Osteocyte (in vitro differentiated cells): ENCODE data around the gene KLLN. TPM values are rescaled to one million over a fixed set of nuclear protein-coding genes. Genes with fewer than 3 reads are reported as not detected.
A peak's percentile ranks its signal among the peaks of the same experiment; 100 is the strongest.

Experiments
- DNase-seq: peaks from one replicate; pipeline ENCODE4 v3.0.0; 2021; ENCODE audit warnings: mixed read lengths; ENCODE audit not compliant: unreplicated experiment; ENCODE audit errors: extremely low spot score
- H3K27ac Mint-ChIP-seq: one replicate; pipeline ENCODE4 v1.8.0; 2021; ENCODE audit warnings: mild to moderate bottlenecking, mixed read lengths; ENCODE audit not compliant: unreplicated experiment
- H3K27me3 Mint-ChIP-seq: one replicate; pipeline ENCODE4 v1.8.0; 2021; ENCODE audit warnings: mixed read lengths; ENCODE audit not compliant: unreplicated experiment
- H3K36me3 Mint-ChIP-seq: one replicate; pipeline ENCODE4 v1.8.0; 2021; ENCODE audit warnings: mixed read lengths; ENCODE audit not compliant: unreplicated experiment
- H3K4me1 Mint-ChIP-seq: one replicate; pipeline ENCODE4 v1.8.0; 2021; ENCODE audit warnings: mixed read lengths; ENCODE audit not compliant: unreplicated experiment
- H3K4me3 Mint-ChIP-seq: one replicate; pipeline ENCODE4 v1.8.0; 2021; ENCODE audit warnings: mild to moderate bottlenecking, moderate library complexity, mixed read lengths; ENCODE audit not compliant: unreplicated experiment
- H3K9me3 Mint-ChIP-seq: one replicate; pipeline ENCODE4 v1.8.0; 2021; ENCODE audit warnings: mixed read lengths; ENCODE audit not compliant: unreplicated experiment
- total RNA-seq: library from RNA; stranded (reverse); gene quantifications from 2 replicates; pipeline ENCODE4 v1.2.1, GENCODE V29; 2021
- TF ChIP-seq, protein P1 (sequence below): fragments of 200-600 bp; sonication (generic); IDR thresholded peaks from 2 replicates; pipeline ENCODE4 v1.5.0; 2021; ENCODE audit warnings: antibody characterized with exemption, mild to moderate bottlenecking, moderate library complexity

KLLN gene
- total RNA-seq, 1 donor from 2014 or later: 0.46 TPM

DNA sequence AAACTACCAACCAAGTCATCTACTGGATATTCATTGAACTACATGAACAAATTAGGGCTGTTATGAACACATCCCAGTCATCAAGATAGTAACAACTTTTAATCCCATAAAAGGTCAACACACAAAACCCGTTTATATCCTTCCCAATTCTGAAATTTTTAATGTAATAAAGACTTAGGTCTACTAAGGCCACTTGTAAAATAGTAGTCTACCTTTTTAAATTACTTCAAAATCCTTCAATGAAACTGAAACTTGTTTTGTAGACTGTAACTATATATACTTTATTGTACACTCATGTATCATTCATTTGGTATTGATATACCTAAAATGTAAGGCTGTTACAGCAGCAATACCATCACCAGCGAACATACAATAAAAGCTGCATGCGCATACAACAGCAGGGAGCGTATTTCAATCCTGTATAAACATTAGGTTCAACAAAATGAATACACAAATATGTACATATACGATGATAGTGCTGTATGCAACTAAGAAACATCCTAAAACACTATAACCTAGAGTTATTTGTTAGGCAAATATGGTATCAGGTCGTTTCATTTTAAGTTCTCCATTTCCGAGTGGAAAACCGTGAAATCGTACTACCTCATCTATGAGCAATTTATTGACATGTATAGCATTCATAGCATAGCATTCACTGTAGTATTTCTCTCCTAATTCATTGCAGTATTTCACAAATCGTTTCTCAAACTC lies 46.3 kb downstream of the KLLN start:
- Mint-ChIP-seq H3K36me3 (no peaks in the 10 kb centered on the region), H3K9me3 (no peaks in the 10 kb centered on the region), H3K4me3 (peak overlapping the region; percentile 95), H3K27ac (peak overlapping the region; percentile 95), H3K4me1 (peaks cover 25% of the 10 kb centered on the region), H3K27me3 (no peaks in the 10 kb centered on the region)
- DNase-seq: no peak
- TF ChIP-seq, protein P1, sequence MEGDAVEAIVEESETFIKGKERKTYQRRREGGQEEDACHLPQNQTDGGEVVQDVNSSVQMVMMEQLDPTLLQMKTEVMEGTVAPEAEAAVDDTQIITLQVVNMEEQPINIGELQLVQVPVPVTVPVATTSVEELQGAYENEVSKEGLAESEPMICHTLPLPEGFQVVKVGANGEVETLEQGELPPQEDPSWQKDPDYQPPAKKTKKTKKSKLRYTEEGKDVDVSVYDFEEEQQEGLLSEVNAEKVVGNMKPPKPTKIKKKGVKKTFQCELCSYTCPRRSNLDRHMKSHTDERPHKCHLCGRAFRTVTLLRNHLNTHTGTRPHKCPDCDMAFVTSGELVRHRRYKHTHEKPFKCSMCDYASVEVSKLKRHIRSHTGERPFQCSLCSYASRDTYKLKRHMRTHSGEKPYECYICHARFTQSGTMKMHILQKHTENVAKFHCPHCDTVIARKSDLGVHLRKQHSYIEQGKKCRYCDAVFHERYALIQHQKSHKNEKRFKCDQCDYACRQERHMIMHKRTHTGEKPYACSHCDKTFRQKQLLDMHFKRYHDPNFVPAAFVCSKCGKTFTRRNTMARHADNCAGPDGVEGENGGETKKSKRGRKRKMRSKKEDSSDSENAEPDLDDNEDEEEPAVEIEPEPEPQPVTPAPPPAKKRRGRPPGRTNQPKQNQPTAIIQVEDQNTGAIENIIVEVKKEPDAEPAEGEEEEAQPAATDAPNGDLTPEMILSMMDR: no peak

DNA sequence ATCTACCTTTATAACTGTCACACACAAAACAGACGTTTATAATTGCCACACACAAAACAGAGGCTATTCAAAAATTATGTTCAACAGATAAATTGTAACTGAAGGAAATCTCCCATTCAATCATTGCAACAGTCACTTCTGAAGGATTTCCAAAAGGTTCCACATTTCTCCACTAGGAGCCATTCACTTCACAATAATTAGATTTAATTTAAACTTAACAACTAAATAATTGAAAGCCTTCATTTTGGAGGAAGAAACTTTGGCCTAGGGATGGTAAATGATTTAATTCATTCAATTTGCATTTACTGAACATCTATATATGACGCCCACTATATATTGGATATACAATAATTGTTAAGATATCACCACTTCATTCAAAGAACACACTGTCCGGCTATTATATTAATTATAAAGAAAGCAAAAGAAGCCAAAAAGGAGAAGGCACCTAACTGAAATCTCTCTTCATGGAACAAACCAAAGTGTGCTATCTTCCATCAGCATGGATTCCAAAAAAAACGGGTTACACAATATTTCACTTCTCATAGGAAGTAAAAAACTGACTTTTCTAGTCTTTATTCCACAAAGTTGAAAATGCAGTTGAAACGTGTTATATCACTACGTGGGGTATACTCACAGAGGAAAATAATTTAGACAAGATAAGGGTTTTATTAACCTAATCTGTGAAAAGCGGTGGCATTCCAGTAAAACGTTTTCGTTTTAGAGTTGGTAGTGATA lies 47.0 kb downstream of the KLLN start:
- no peaks in the 10 kb centered on the region for H3K27me3 Mint-ChIP-seq
- peaks cover 7% of the 10 kb centered on the region for H3K36me3 Mint-ChIP-seq
- peak overlapping the region; percentile 95 for H3K4me3 Mint-ChIP-seq
- H3K27ac Mint-ChIP-seq: no peak overlapping the region
- H3K4me1 Mint-ChIP-seq: peaks cover 25% of the 10 kb centered on the region
- TF ChIP-seq, protein P1: no peak
- no peaks in the 10 kb centered on the region for H3K9me3 Mint-ChIP-seq
- DNase-seq: no peak

Other genes starting within 250 kb of the KLLN start
- gene PAPSS2, start 203.7 kb downstream of the KLLN start, total RNA-seq: 18.5 and 21.9 TPM in 2 replicates
- gene ATAD1, start 45.3 kb downstream of the KLLN start, total RNA-seq: 61.1 and 63.2 TPM in 2 replicates
- gene PTEN, start 92 bp upstream of the KLLN start, total RNA-seq: 67.6 and 69.3 TPM in 2 replicates